Prostate gland (tissue), 2 donors: ENCODE data around the gene MEPCE. TPM values are rescaled to one million over a fixed set of nuclear protein-coding genes. Genes with fewer than 3 reads are reported as not detected.

Source experiments
- DNase-seq: peaks from one replicate; pipeline ENCODE4 v3.0.0-alpha.2; 2019; ENCODE audit warnings: low spot score
- H3K27ac ChIP-seq, 2 donors: fragments of 200-600 bp; sonication (generic); 2 replicates each; pipeline ENCODE4 v1.5.1; 2017 to 2019
- H3K27me3 ChIP-seq: fragments of 200-600 bp; sonication (generic); replicated peaks from 2 replicates; pipeline ENCODE4 v1.5.1; 2019; ENCODE audit not compliant: insufficient read depth
- H3K36me3 ChIP-seq, 2 donors: fragments of 200-600 bp; sonication (generic); 1 replicate in 1 of 2; 2 replicates in 1 of 2; pipeline versions ENCODE4 v1.5.1 to v1.8.1; 2017 to 2019
- H3K4me1 ChIP-seq: fragments of 200-600 bp; sonication (generic); replicated peaks from 2 replicates; pipeline ENCODE4 v1.5.1; 2019
- H3K4me3 ChIP-seq, 2 donors: fragments of 200-600 bp; sonication (generic); 2 replicates each; pipeline ENCODE4 v1.5.1; 2017 to 2019
- H3K9me3 ChIP-seq: fragments of 200-600 bp; sonication (generic); 2 replicates; pipeline ENCODE4 v1.5.1; 2017
- CTCF ChIP-seq, 4 experiments: fragments of 200-600 bp in 2 of 4; fragments of 450-650 bp in 2 of 4; sonication (generic) in 2 of 4; IDR thresholded peaks; 1 replicate in 3 of 4; 2 replicates in 1 of 4; pipeline ENCODE4 v1.5.1; 2016 to 2019; ENCODE audit warnings: antibody characterized with exemption in 4 of 4, mild to moderate bottlenecking in 2 of 4, moderate library complexity in 2 of 4
- POLR2A ChIP-seq: fragments of 450-650 bp; IDR thresholded peaks from one replicate; pipeline ENCODE4 v1.6.1; 2016; ENCODE audit warnings: antibody characterized with exemption, mild to moderate bottlenecking
- POLR2AphosphoS5 ChIP-seq: sonication (generic); formaldehyde crosslinking; IDR thresholded peaks from one replicate; pipeline ENCODE4 v1.6.1; 2017; ENCODE audit warnings: antibody characterized with exemption
- WGBS: methylation state at CpG from one replicate; pipeline ENCODE4 v1.1.5; 2018; 5-methylcytosine and 5-hydroxymethylcytosine counted together
- intact Hi-C: fragments of 100-400 bp; cut with DNase I; formaldehyde crosslinking; loops from one replicate; pipeline ENCODE4 v1.14.2; 2022
- total RNA-seq, 2 donors: library from RNA; depleted of rRNA; stranded (reverse); fragments of >200 nt; gene quantifications; one replicate each; pipeline ENCODE4 v1.1.0, GENCODE V29; 2016

MEPCE gene
- total RNA-seq, 2 donors from 2014 or later = 24.2 to 62.8 TPM

- H3K27me3 ChIP-seq = no peaks in the 10 kb centered on the region
- H3K4me3 ChIP-seq = no peak overlapping the region
- intact Hi-C loops = no loop called here
- DNase-seq = no peak
- no peak for TF ChIP-seq CTCF (IDR thresholded peaks at IDR 0.05)
- TF ChIP-seq POLR2A = no peak
- no peak for TF ChIP-seq POLR2AphosphoS5
- H3K27ac ChIP-seq = no peak overlapping the region
- no peaks in the 10 kb centered on the region for H3K36me3 ChIP-seq
- H3K4me1 ChIP-seq = no peaks in the 10 kb centered on the region
- whole genome bisulfite sequencing = 83% methylated on average over 1 of the region's 1 CpG
- H3K9me3 ChIP-seq = no peaks in the 10 kb centered on the region
These were observed 9.9 kb upstream of the MEPCE start for GRCh38 chr7:100419660-100420226.

- Histone ChIP-seq H3K27ac (no peak overlapping the region), H3K36me3 (no peaks in the 10 kb centered on the region), H3K27me3 (no peaks in the 10 kb centered on the region), H3K4me3 (no peak overlapping the region), H3K9me3 (no peaks in the 10 kb centered on the region), H3K4me1 (no peaks in the 10 kb centered on the region)
- DNase-seq = no peak
- TF ChIP-seq POLR2AphosphoS5 (no peak), CTCF (IDR thresholded peaks at IDR 0.05) (no peak), POLR2A (no peak)
- 83% methylated on average over 6 of the region's 6 CpGs for WGBS
- intact Hi-C loops = no loop called here
These were observed 6.3 kb upstream of the MEPCE start for GRCh38 chr7:100423315-100423714.

- TF ChIP-seq CTCF (IDR thresholded peaks at IDR 0.05) (no peak), POLR2A (no peak), POLR2AphosphoS5 (no peak)
- no peaks in the 10 kb centered on the region for H3K27me3 ChIP-seq
- no peak overlapping the region for H3K4me3 ChIP-seq
- WGBS = 55% methylated on average over 1 of the region's 1 CpG
- no peak for DNase-seq
- intact Hi-C loops = no loop called here
- H3K27ac ChIP-seq = no peak overlapping the region
- no peaks in the 10 kb centered on the region for H3K4me1 ChIP-seq
- no peaks in the 10 kb centered on the region for H3K9me3 ChIP-seq
- no peaks in the 10 kb centered on the region for H3K36me3 ChIP-seq
These were observed 4.3 kb upstream of the MEPCE start for GRCh38 chr7:100425347-100425746.

GRCh38 chr7:100426516-100426915, 3.1 kb upstream of the MEPCE start:
- no peak overlapping the region for H3K27ac ChIP-seq
- intact Hi-C loops = no loop called here
- H3K27me3 ChIP-seq = no peaks in the 10 kb centered on the region
- no peak overlapping the region for H3K4me3 ChIP-seq
- H3K4me1 ChIP-seq = peaks cover 11% of the 10 kb centered on the region
- no peaks in the 10 kb centered on the region for H3K9me3 ChIP-seq
- DNase-seq = no peak
- TF ChIP-seq POLR2AphosphoS5 (no peak), POLR2A (no peak)
- H3K36me3 ChIP-seq = no peaks in the 10 kb centered on the region

GRCh38 chr7:100427762-100428198, 1.9 kb upstream of the MEPCE start:
- Histone ChIP-seq H3K27ac (peak overlapping the region; percentile 100), H3K36me3 (no peaks in the 10 kb centered on the region), H3K9me3 (no peaks in the 10 kb centered on the region), H3K4me1 (peaks cover 18% of the 10 kb centered on the region), H3K4me3 (peak overlapping the region; percentile 73 to 94), H3K27me3 (no peaks in the 10 kb centered on the region)
- DNase-seq = no peak
- WGBS = 49% methylated on average over 16 of the region's 16 CpGs
- TF ChIP-seq POLR2AphosphoS5 (no peak), CTCF (IDR thresholded peaks at IDR 0.05) (no peak), POLR2A (no peak)
- intact Hi-C loops = no loop called here
